Measurements from ENCODE around the gene CIRBP.
A peak's percentile ranks its signal among the peaks of the same experiment; 100 is the strongest.

CIRBP gene

DNA sequence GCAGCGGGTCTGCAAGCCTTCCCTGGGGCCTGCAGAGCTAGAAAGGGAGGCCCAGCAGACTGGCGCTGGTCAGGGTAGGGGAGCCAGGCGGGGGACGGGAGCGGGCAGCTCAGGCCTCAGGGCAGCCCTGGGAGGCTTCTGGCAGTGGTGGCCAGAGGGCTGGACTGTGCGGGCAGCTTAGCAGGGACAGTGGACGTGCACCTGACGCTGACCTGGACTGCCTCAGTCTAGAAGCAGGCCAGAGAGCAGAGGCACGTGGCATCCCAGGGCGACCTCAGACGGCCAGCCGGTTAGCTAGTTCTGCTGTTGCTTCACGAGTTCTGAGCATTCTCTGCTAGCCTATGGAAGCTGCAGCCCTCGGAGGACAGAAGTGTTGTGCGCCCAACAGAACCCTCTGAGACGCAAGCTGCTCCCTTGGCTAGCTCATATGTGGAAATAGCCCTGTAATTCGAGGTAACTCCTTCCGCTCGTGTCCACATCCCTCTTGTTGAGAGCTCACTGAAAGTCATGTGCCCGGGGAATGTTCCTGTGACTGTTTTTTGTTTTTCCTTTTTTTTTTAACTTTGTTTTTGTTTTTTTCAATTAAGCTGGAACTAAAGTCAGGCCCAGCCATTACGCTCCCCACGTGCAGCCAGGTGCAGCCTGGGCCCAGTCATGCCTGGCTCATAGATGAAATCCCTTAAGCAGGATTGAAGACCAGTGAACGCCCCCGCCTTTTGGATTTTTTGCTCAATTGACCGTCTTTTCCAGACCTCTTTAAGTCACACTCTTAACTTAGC lies 4.3 kb downstream of the CIRBP start:
- H3K4me3 ChIP-seq (ENCODE audit: low read length) = no peak overlapping the region
- TF ChIP-seq, protein P1, sequence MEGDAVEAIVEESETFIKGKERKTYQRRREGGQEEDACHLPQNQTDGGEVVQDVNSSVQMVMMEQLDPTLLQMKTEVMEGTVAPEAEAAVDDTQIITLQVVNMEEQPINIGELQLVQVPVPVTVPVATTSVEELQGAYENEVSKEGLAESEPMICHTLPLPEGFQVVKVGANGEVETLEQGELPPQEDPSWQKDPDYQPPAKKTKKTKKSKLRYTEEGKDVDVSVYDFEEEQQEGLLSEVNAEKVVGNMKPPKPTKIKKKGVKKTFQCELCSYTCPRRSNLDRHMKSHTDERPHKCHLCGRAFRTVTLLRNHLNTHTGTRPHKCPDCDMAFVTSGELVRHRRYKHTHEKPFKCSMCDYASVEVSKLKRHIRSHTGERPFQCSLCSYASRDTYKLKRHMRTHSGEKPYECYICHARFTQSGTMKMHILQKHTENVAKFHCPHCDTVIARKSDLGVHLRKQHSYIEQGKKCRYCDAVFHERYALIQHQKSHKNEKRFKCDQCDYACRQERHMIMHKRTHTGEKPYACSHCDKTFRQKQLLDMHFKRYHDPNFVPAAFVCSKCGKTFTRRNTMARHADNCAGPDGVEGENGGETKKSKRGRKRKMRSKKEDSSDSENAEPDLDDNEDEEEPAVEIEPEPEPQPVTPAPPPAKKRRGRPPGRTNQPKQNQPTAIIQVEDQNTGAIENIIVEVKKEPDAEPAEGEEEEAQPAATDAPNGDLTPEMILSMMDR (conservative IDR thresholded peaks at IDR 0.05; ENCODE audit: low read length) = no peak
- no peak for DNase-seq (ENCODE audit: low read depth)

DNA sequence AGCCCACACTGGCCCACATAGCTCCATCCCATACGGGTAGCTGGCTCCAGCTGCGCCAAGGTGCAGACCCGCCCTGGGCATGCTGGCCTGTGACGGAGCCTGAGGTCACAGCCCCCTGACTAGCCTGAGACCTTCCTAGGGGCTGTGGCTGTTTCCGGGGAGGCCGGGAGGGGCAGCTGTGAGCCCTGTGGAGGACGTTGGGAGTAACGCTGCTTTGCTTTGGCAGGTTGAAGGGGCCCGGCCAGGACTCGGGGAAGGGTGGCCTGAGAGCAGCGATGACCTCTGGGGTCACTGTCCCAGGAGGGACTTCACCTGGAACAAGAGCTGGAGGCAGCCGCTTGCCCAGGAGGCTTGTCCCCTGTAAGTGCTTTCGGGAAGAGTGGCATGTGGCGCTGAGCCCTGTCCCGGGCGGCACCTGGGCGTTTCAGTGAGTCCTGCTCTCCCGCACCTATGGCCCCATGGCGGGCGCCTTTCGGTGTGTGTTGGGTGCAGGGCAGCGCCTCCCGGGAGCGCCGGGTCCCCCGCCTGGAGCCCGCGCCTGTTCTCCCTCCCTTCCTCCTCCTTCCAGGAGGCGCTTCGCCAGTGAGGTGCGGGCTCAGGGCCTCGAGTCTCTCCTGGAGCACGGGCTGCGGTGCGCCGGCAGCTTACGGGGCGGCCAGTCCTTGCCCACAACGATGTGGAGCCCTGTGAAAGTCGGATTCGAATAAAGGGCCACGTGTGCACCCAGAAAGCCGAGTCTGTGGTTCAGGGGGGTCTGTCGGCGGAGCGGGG lies 5.1 kb downstream of the CIRBP start:
- TF ChIP-seq, protein P1 (conservative IDR thresholded peaks at IDR 0.05; ENCODE audit: low read length) = no peak
- H3K4me3 ChIP-seq (ENCODE audit: low read length) = peak overlapping the region; percentile 45
- no peak for DNase-seq (ENCODE audit: low read depth)

DNA sequence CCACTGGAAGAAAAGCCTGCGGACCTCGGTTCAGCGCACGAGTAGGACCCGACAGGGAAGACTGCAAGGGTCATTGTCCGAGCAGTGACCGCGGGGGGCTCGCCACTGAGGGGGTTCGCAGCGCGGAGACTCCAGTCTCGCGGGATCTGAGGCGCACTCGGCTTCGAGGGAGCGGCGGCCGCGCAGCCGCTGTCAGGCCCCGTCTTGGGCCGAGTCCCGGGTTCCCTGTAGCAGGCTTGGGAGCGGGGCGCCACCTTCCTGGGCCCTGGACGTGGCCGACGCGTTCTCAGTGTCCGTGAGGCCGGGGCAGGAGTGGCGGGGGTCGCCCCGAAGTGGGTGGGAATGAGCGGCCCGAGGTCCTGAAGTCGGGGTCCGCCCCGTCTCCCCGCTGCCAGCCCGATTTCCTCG lies 5.7 kb downstream of the CIRBP start:
- TF ChIP-seq, protein P1 (conservative IDR thresholded peaks at IDR 0.05; ENCODE audit: low read length) = no peak
- no peak for DNase-seq (ENCODE audit: low read depth)
- peak overlapping the region; percentile 45 for H3K4me3 ChIP-seq (ENCODE audit: low read length)

DNA sequence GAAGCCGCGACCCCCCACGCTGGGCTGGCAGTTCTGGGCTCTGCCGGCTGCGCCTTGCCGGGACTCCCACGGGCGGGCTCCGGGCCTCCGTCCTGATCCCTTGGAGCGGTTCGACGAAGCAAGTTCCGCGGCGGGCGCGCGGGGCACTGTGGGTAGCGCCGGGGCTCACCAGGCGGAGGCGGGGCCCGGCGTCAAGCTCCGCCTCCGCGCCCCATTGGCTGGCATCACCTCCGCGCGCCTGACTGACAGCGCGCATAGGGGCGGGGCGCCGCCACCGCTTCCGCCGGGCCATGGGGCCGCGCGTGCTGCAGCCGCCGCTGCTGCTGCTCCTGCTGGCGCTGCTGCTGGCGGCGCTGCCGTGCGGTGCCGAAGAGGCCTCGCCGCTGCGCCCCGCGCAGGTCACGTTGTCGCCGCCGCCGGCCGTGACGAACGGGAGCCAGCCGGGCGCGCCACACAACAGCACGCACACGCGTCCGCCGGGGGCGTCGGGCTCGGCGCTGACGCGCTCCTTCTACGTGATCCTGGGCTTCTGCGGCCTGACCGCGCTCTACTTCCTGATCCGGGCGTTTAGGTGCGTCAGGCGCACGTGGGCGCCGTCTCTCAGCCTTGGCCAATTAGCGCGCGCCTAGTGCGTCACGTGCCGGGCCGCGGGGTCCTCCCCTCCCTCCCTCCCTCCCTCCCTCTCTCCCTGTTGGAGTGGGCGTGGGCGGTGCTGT lies 6.3 kb downstream of the CIRBP start, which contains the start of gene FAM174C:
TSS of gene FAM174C (plus strand) at position 271 of the 716 bp plus-strand sequence. CDS start at position 291, 20 bp downstream.
- H3K4me3 ChIP-seq (ENCODE audit: low read length) = peak within 1 kb of the TSS; percentile 72
- DNase-seq (ENCODE audit: low read depth) = peak; percentile 96
- TF ChIP-seq, protein P1 (conservative IDR thresholded peaks at IDR 0.05; ENCODE audit: low read length) = no peak

DNA sequence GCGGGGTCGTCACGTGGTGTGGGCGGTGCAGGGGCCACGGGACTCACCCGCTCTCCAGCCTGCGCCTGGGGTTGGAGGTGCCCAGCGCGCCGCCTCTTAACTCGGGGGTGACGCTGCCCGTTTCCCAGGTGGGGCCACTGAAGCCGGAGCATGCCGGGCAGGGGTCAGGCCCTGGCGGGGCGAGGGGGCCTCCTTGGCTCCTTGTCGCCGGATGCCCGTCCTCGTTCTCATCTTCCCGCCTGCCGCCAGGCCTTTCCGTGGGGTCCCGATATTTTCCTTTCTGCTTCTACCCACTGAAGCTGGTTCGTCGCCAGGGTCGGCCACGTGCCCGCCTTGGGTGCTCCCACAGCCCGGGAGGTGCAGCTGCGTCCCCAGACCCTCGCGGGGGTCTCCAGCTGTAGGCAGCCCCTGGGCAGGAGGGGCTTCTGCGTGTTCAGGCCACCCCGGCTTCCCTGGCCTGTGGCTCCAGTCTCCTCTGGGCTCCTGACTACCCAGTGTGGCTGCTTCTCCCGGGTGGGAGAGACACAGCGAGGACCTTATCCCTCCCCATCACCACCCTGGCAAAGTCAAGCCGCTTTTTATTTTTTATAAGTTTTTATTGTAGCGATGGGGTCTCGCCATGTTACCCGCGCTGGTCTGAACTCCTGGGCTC lies 7.0 kb downstream of the CIRBP start:
- DNase-seq (ENCODE audit: low read depth) = no peak
- peak overlapping the region; percentile 72 for H3K4me3 ChIP-seq (ENCODE audit: low read length)
- TF ChIP-seq, protein P1 (conservative IDR thresholded peaks at IDR 0.05; ENCODE audit: low read length) = no peak

- DNase-seq (ENCODE audit: low read depth) = no peak
- H3K4me3 ChIP-seq (ENCODE audit: low read length) = peak overlapping the region; percentile 72
- TF ChIP-seq, protein P1 (conservative IDR thresholded peaks at IDR 0.05; ENCODE audit: low read length) = no peak
Measured at GRCh38 chr19:1276628-1277022, 7.5 kb downstream of the CIRBP start.
